A549 treated with CpdA at 1 μM for 4 hours (cell line): Measurements from ENCODE around the gene APEH. TPM values are rescaled to one million over a fixed set of nuclear protein-coding genes. Genes with fewer than 3 reads are reported as not detected.

Experiments used
- total RNA-seq: library from RNA; stranded (reverse); fragments of 200-300 nt; extraction: Qiagen RNA extraction; gene quantifications from 5 replicates; pipeline ENCODE4 v1.2.3, GENCODE V29; 2022; ENCODE audit warnings: low read depth

APEH gene
- 59.0 to 65.7 TPM (median 64.8 TPM) in 5 replicates for total RNA-seq

DNA sequence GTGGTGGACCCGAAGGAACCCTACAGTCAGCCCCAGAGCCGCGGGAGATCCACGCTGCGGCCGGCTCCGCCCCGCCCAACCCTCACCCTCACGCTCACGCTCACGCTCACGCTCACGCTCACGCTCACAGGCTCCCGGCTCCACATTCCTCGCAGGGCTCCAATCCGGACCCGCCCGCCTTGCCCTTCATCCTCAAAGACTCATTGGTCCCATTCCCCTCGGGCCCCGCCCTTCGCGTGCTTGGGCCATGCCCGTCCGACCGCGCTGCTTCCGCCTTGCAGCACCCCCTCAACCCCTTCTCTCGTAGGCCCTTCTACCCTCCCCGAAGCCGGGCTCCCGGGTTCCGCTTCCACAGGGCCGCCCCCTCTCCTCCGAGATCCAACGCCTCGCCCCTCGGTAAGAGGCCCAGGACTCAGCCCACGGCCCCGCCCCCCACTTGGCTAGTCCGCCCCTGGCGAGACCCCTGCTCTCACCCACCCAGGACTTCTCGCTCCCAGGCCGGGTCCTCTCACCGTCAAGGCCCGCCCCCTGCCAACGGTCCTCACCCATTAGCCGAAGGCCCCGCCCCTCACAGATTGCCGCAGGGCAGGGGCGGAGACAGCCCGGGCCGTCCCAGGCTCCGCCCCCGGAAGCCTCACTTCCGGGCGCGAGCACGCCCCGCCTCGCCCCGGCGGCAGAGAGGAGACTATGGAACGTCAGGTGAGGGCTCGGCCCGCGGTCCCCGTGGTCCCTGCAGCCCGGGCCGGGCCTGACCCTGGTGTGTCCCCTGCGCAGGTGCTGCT is at the start of gene APEH:
TSS of gene APEH (plus strand) at position 637 of the 782 bp plus-strand sequence. CDS start at position 688, 51 bp downstream.

GRCh38 chr3:49689046-49689907 is 15.1 kb downstream of the APEH start, which contains the start of the genes MST1 and RNF123:
MST1 (minus strand) TSS chr3:49689474; CDS start chr3:49688691, 783 bp downstream.
RNF123 (plus strand) TSS chr3:49689557; CDS start chr3:49691166, 1,609 bp downstream.

GRCh38 chr3:49719214-49719884 is 45.2 kb downstream of the APEH start, which contains the start of gene AMIGO3:
AMIGO3 (minus strand) TSS chr3:49719684; CDS start chr3:49719465, 219 bp downstream.

DNA sequence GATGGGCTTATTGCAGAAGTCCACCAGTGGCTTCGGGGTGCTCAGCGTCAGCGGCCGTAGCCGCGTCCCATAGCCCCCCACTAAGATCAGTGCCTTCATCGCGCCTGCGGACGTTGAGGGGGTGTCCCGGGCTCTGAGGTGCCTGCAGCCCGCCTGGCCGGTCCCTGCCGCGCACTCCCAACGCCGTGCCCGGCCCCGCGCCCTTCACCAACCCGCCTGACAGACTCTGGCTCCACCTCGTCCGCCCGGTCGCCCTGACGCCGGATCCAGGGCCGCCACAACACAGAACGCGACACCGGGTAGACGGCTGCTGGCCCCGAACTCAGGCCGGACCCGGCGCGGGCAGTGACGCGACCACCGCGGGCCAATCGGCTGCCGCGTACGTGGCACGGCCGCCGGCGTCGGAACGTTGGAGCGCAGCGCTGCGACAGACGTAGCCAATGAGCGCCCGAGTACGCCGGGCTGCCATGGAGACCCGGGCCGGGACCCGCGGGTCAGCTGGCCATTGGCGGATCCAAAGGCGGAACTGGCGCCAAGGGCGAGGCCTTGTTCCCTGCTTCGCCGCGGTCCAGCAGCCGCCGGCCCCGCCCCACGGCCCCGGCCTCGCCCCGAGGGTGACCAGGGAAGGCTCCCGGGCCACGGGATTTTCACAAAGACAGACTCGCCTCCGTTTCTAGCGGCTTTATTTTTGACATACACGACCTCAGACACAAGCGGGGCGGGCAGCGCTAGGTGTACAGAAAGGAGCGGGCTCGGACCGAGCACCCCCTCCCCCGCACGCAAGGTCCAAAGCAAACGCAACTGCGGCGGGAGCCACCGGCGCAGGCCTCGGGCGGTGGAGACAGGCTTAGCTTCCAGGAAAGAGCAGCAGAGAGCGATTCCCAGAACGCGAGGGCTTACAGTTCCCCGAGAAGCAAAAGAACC is 49.7 kb downstream of the APEH start, which contains the start of gene GMPPB:
TSS of gene GMPPB (minus strand) at position 324 of the 924 bp plus-strand sequence. CDS start at position 99, 225 bp downstream.

Other genes starting within 250 kb of the APEH start
- 5.5 to 7.2 TPM (median 6.0 TPM) in 5 replicates for gene NICN1, start 245.0 kb upstream of the APEH start, total RNA-seq
- 43.2 to 58.1 TPM (median 53.4 TPM) in 5 replicates for gene DAG1, start 204.1 kb upstream of the APEH start, total RNA-seq
- 0.10 to 0.19 TPM (median 0.13 TPM) in 5 replicates for gene BSN, start 119.9 kb upstream of the APEH start, total RNA-seq
- 0.89 to 2.0 TPM (median 1.8 TPM) in 5 replicates for gene MST1, start 15.1 kb downstream of the APEH start, total RNA-seq
- 12.5 to 17.1 TPM (median 14.8 TPM) in 5 replicates for gene RNF123, start 15.2 kb downstream of the APEH start, total RNA-seq
- gene AMIGO3, start 45.3 kb downstream of the APEH start, total RNA-seq = 0.26 to 1.7 TPM (median 0.57 TPM) in 5 replicates
- gene GMPPB, start 49.6 kb downstream of the APEH start, total RNA-seq = 16.2 to 22.6 TPM (median 21.3 TPM) in 5 replicates
- gene IP6K1, start 112.2 kb downstream of the APEH start, total RNA-seq = 21.6 to 22.8 TPM (median 22.2 TPM) in 5 replicates
- gene CDHR4, start 125.5 kb downstream of the APEH start, total RNA-seq = 0.16 to 0.53 TPM (median 0.40 TPM) in 5 replicates
- gene INKA1, start 128.9 kb downstream of the APEH start, total RNA-seq = 1.6 to 2.1 TPM (median 2.0 TPM) in 5 replicates
- 0.31 to 0.51 TPM (median 0.51 TPM) in 5 replicates for gene UBA7, start 139.6 kb downstream of the APEH start, total RNA-seq
- 11.7 to 15.5 TPM (median 13.2 TPM) in 5 replicates for gene TRAIP, start 182.2 kb downstream of the APEH start, total RNA-seq
- gene CAMKV, start 195.6 kb downstream of the APEH start, total RNA-seq = 0.29 to 0.51 TPM (median 0.37 TPM) in 5 replicates
- 5.0 to 10.2 TPM (median 7.9 TPM) in 5 replicates for gene MST1R, start 229.5 kb downstream of the APEH start, total RNA-seq